ENCODE measurements around the gene ATAD3B.
A peak's percentile ranks its signal among the peaks of the same experiment; 100 is the strongest.

DNA sequence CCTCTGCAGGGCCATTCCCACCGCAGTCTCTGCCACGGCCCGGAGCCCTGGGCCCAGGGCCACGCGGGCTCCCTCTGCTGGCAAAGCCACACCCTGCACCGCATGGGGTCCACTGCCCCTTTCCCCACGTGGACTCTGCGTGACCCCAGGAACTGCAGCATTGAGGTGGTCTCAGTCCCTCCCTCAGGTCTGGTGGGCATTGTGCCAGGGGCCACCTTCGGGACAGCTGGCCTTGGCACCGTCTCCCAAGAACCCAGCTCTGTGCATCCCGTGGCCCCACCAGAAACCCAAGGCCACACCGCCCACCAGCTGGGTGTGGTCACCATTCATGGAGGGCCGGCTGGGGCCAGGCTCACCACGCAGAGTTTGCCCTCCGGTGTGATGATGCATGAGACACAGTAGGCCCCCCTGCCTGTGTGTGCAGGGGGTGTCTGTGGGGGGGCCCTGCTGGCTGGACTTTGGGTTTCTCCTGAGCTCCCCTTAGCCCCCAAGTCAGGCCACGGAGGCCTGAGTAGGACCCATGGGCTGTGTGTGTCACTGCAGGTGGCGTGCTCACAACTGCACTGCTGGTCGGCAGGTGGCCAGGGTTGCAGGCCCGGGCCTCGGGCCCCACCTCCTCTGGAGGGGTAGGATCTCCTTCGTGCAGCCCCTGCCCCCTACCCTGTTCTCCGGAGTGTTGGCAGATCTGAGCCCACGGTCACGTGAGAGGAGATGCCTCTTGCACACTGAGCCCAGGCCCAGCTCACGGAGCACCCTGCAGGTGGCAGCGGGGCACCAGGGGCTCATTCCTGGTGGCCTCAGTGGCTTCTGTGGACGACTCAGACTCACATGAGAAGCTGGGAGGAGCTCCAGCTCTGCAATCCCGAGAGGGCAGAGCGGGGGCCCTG lies 30.3 kb upstream of the ATAD3B start:
- TF ChIP-seq, protein P1, sequence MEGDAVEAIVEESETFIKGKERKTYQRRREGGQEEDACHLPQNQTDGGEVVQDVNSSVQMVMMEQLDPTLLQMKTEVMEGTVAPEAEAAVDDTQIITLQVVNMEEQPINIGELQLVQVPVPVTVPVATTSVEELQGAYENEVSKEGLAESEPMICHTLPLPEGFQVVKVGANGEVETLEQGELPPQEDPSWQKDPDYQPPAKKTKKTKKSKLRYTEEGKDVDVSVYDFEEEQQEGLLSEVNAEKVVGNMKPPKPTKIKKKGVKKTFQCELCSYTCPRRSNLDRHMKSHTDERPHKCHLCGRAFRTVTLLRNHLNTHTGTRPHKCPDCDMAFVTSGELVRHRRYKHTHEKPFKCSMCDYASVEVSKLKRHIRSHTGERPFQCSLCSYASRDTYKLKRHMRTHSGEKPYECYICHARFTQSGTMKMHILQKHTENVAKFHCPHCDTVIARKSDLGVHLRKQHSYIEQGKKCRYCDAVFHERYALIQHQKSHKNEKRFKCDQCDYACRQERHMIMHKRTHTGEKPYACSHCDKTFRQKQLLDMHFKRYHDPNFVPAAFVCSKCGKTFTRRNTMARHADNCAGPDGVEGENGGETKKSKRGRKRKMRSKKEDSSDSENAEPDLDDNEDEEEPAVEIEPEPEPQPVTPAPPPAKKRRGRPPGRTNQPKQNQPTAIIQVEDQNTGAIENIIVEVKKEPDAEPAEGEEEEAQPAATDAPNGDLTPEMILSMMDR (IDR thresholded peaks at IDR 0.05), result peak; percentile 97
- TF ChIP-seq SIN3A (IDR thresholded peaks at IDR 0.05; ENCODE audit: borderline replicate concordance, insufficient read depth, low read depth, low read length), result no peak
- TF ChIP-seq, protein P2, sequence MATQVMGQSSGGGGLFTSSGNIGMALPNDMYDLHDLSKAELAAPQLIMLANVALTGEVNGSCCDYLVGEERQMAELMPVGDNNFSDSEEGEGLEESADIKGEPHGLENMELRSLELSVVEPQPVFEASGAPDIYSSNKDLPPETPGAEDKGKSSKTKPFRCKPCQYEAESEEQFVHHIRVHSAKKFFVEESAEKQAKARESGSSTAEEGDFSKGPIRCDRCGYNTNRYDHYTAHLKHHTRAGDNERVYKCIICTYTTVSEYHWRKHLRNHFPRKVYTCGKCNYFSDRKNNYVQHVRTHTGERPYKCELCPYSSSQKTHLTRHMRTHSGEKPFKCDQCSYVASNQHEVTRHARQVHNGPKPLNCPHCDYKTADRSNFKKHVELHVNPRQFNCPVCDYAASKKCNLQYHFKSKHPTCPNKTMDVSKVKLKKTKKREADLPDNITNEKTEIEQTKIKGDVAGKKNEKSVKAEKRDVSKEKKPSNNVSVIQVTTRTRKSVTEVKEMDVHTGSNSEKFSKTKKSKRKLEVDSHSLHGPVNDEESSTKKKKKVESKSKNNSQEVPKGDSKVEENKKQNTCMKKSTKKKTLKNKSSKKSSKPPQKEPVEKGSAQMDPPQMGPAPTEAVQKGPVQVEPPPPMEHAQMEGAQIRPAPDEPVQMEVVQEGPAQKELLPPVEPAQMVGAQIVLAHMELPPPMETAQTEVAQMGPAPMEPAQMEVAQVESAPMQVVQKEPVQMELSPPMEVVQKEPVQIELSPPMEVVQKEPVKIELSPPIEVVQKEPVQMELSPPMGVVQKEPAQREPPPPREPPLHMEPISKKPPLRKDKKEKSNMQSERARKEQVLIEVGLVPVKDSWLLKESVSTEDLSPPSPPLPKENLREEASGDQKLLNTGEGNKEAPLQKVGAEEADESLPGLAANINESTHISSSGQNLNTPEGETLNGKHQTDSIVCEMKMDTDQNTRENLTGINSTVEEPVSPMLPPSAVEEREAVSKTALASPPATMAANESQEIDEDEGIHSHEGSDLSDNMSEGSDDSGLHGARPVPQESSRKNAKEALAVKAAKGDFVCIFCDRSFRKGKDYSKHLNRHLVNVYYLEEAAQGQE (IDR thresholded peaks at IDR 0.05; ENCODE audit: insufficient read depth in 1 of 2, low read depth in 2 of 2, low read length in 1 of 2), result no peak

Data from Panc1 (cell line).